ENCODE data around the gene ODAM.
"Not testable (repeated sequence)": the region's sequence is repeated elsewhere in the genome, so short reads cannot be mapped to it uniquely, and the experiment has no call there.

Gene ODAM

DNA sequence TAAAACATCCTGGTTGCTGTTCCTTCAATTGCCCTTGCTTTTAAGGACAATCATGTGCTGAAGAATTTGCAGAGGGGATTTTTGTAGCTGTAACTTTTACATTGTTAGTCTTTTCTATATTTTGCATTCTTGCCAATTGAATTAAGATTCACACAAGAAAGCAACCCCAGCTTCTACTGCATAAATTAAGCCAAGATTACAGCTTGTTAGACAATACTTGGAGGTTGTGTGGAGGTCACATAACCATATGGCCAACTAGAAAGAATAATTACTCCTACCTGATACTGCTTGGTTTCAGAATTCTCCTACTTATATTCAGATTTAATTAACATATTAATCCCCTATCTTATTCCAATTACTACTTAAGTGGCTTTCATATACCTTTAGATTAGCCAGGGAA is 26.3 kb downstream of the ODAM start:
- DNase-seq (ENCODE audit: low spot score), result not testable (repeated sequence)

DNA sequence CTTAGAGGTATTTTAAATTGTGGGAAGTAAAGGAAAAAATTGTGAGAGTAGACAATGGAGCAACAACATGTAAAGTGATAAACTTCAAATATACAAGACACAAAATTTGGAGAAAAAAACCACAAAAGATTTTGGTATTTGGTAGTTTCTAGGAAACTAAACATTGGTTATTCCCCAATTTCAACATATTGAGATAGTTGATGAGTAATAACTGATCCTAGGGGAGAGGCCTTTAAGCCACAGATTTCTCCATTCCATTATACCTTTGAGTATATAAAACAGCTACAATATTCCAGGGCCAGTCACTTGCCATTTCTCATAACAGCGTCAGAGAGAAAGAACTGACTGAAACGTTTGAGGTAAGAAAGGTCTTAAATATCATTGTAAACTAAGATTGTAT is 30.3 kb downstream of the ODAM start, which contains the start of gene FDCSP:
Gene FDCSP, plus strand, starts transcription at position 301 of the 400 bp plus-strand sequence. CDS start 5,071 bp downstream, outside the sequence.
- no peak for DNase-seq (ENCODE audit: low spot score)

- no peak for DNase-seq (ENCODE audit: low spot score)
These were observed 40.6 kb downstream of the ODAM start for GRCh38 chr4:70236125-70236524.

DNA sequence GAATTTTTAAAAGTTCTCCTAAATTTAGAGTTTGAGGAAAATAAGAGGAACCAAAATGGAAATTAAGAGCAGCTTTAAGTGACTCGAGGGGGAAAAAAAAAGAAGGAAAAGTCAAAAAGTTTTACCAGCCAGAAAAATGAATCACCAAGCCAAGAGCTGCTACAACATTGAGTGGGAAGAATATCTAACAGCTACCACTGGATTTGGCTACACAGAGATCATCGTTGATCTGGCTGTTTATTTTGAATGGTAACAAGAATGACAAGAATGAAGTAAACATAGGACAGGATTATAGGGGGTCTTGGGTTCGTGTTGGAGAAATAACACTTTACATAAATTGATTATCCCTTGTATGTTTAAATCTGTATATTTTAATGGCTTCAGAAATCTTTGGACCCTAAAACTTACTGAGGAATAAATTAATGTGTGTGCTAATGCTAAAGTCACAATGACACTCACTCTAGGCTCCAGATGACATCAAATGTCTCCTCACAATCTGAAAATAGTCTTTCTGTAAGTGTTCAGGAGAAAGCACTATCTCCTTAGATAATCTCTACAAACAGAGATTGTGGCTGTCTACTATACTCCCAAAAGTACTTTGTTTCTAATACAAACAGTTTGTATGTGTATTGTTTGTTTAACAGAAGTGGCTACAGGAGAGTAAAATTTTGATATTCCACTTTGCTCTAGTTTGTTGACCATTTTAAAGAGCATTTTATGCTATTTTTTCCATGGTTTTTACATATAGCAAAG is 43.8 kb downstream of the ODAM start:
- no peak for DNase-seq (ENCODE audit: low spot score)

DNA sequence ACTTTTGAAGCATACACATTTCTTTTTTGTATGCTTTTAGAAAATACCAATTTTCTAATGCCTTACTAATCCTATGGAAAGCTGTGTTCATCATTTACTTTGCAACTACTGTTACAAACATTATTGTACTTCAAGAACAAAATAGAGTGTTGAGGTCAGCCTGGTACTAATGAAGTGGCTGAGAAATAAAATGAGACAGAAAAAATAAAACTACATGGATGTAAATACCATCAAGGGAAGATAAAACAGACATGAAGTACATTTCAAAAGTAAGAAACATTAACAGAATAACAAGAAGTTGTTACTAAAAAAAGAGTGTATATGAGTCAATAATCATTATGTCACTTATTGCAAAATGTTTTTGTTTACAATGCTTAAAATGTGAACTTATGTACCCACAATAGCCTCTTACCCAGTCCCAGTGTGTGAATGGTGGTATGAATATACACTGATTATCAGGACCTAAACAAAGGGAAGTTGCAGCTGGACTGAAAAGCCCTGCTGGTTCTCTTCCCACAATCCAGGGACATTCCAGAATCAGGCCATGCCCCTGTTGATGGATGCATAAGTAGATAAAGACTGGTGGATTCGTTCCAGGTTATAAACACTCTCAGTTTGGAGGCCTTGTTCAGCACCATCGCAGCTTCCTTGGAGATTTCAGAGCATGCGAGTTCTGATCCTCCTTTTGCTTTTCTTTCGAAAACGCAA is 44.5 kb downstream of the ODAM start:
- no peak for DNase-seq (ENCODE audit: low spot score)

GRCh38 chr4:70242297-70242696 is 46.8 kb downstream of the ODAM start, which contains the start of gene CSN3:
Gene CSN3, plus strand, starts transcription at chr4:70242597. Its CDS starts 2,223 bp downstream, at chr4:70244820.
- not testable (repeated sequence) for DNase-seq (ENCODE audit: low spot score)

DNA sequence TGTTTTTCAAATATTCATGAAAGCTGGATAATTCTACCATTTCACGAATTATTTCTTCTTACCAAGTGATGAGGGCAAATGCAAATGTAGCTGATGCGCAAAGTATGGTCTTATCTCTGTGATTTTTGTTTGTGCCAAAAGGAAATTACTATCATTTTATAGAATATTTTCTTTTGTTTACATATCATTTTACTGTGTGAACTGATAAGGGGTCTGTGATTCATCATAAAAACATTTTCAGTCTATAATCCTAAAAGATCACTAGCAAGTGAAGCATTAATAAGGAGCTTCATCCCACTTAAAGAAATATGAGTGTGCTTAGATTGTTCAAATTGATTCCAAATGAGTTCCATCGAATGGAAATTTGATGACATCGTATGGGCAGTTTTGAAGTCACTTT is 47.6 kb downstream of the ODAM start:
- DNase-seq (ENCODE audit: low spot score), result no peak

GRCh38 chr4:70251250-70251944 is 55.9 kb downstream of the ODAM start:
- DNase-seq (ENCODE audit: low spot score), result no peak

DNA sequence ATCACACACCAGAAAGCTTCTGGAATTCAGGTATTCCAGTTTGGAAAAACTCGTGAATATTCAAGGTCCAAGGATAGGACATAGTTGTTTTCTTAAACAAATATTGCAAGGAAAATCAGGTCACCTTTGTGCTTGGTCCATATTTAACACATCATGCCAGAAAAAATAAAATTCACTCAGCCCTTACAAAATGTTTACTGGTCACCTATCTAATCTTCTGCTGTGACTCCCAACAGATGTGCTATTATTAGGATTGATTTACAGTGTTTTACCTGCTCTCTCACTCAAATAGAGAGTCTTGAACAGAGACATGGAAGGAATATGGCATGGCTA is 56.4 kb downstream of the ODAM start:
- DNase-seq (ENCODE audit: low spot score), result no peak
